HepG2 (cell line): Measurements from ENCODE around the gene SLC16A13. TPM values are rescaled to one million over a fixed set of nuclear protein-coding genes. Genes with fewer than 3 reads are reported as not detected.
A peak's percentile ranks its signal among the peaks of the same experiment; 100 is the strongest.

ENCODE experiments used
- DMAP1 ChIP-seq: IDR thresholded peaks from 2 replicates; pipeline ENCODE4 v1.6.1; 2016
- MEF2D ChIP-seq: sonication (generic); formaldehyde crosslinking; IDR thresholded peaks from 2 replicates; pipeline ENCODE4 v1.5.1; 2020; ENCODE audit warnings: mild to moderate bottlenecking, missing genetic modification reagents
- NCOA2 ChIP-seq: sonication (generic); formaldehyde crosslinking; IDR thresholded peaks from 2 replicates; pipeline ENCODE4 v1.8.0; 2022; ENCODE audit warnings: inconsistent platforms
- ZNF230 ChIP-seq: sonication (generic); formaldehyde crosslinking; IDR thresholded peaks from 2 replicates; pipeline ENCODE4 v1.4.0; 2020; ENCODE audit warnings: mild to moderate bottlenecking, missing genetic modification reagents
- ZNF547 ChIP-seq: sonication (generic); formaldehyde crosslinking; IDR thresholded peaks from 2 replicates; pipeline ENCODE4 v1.5.1; 2020; ENCODE audit warnings: mild to moderate bottlenecking, missing genetic modification reagents
- ZNF629 ChIP-seq: sonication (generic); formaldehyde crosslinking; conservative IDR thresholded peaks from 2 replicates; pipeline ENCODE4 v1.5.0; 2020; ENCODE audit warnings: missing genetic modification reagents
- ZNF644 ChIP-seq: IDR thresholded peaks from 2 replicates; pipeline ENCODE4 v1.6.1; 2016; ENCODE audit warnings: low read depth
- ZNF7 ChIP-seq: IDR thresholded peaks from 2 replicates; pipeline ENCODE4 v1.6.1; 2016; ENCODE audit warnings: missing biosample characterization, missing genetic modification reagents
- polyA plus RNA-seq, 8 experiments: library from polyadenylated mRNA; depleted of rRNA in 3 of 8; stranded (reverse) in 7 of 8; unstranded in 1 of 8; fragments of >200 nt; fragmentation: Illumina TruSeq in 4 of 8; extraction: Trizol in 4 of 8; gene quantifications; 2 replicates each; pipeline versions ENCODE4 v1.2.1 to v1.2.3, GENCODE V29; 2011 to 2016; ENCODE audit warnings: low read depth in 4 of 8, missing spikeins in 1 of 8, mixed read lengths in 1 of 8; ENCODE audit not compliant: insufficient read depth in 1 of 8
- total RNA-seq, 5 experiments: library from RNA; depleted of rRNA; stranded (reverse); fragments of >200 nt; fragmentation: Illumina TruSeq; extraction: Trizol; gene quantifications; 2 replicates each; pipeline ENCODE4 v1.2.3, GENCODE V29; 2016; ENCODE audit warnings: low read depth in 1 of 5
- TF ChIP-seq, protein P1 (sequence below): IDR thresholded peaks from 2 replicates; pipeline ENCODE4 v1.6.1; 2016; ENCODE audit warnings: low read depth, control low read depth
- TF ChIP-seq, protein P2 (sequence below): sonication (generic); formaldehyde crosslinking; IDR thresholded peaks from 2 replicates; pipeline ENCODE4 v1.4.0; 2020; ENCODE audit warnings: missing genetic modification reagents
- TF ChIP-seq, protein P3 (sequence below): sonication (generic); formaldehyde crosslinking; IDR thresholded peaks from 2 replicates; pipeline ENCODE4 v1.5.1; 2020; ENCODE audit warnings: mild to moderate bottlenecking, missing genetic modification reagents, moderate library complexity

SLC16A13 gene
- total and polyA plus RNA-seq, 2 of the 13 experiments (the other 11 are each of a cell fraction or from before 2014, with no cell fraction given): 2.2 to 3.0 TPM

DNA sequence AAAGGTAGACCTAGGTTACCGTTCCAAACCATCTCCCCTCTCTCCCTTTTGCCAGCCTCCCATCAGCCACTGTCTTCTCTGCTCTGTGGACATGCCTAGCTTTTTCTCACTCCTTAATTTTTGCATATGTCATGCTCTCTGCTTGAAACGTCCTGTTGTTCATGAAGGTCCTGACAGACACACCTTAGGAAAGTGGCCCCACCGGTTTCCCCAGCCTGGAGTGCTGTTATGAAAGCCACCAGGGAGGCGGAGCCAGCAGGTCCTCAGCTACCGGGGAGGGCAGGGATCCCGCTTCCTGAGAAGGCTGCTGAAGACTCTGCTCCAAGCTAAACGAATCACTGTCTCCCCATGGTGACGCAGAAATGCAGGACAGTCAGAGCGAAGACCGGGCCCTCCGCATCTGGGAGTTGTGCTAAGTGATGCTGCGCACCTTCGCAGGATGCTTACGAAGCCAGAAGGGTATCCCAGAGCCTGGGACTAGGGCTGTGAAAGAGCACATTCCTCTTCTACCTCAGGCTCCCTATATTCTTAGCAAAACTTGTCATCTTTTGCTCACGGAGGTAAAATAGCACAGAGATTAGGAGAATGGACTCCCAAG is 10.4 kb downstream of the SLC16A13 start (continued):
- TF ChIP-seq, protein P1, sequence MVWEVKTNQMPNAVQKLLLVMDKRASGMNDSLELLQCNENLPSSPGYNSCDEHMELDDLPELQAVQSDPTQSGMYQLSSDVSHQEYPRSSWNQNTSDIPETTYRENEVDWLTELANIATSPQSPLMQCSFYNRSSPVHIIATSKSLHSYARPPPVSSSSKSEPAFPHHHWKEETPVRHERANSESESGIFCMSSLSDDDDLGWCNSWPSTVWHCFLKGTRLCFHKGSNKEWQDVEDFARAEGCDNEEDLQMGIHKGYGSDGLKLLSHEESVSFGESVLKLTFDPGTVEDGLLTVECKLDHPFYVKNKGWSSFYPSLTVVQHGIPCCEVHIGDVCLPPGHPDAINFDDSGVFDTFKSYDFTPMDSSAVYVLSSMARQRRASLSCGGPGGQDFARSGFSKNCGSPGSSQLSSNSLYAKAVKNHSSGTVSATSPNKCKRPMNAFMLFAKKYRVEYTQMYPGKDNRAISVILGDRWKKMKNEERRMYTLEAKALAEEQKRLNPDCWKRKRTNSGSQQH (CRISPR knock-in tag): no peak
- TF ChIP-seq ZNF547 (no peak), ZNF230 (CRISPR knock-in tag) (no peak), ZNF629 (CRISPR knock-in tag) (no peak), NCOA2 (CRISPR knock-in tag) (0 out of 2 replicates have a peak, but pooled peaks have one; percentile 21), ZNF7 (CRISPR knock-in tag) (no peak), ZNF644 (CRISPR knock-in tag) (no peak), MEF2D (CRISPR knock-in tag) (peak; percentile 19; the same call in 1 of the 2 replicates), DMAP1 (CRISPR knock-in tag) (0 out of 2 replicates have a peak, but pooled peaks have one; percentile 19)
- TF ChIP-seq, protein P2, sequence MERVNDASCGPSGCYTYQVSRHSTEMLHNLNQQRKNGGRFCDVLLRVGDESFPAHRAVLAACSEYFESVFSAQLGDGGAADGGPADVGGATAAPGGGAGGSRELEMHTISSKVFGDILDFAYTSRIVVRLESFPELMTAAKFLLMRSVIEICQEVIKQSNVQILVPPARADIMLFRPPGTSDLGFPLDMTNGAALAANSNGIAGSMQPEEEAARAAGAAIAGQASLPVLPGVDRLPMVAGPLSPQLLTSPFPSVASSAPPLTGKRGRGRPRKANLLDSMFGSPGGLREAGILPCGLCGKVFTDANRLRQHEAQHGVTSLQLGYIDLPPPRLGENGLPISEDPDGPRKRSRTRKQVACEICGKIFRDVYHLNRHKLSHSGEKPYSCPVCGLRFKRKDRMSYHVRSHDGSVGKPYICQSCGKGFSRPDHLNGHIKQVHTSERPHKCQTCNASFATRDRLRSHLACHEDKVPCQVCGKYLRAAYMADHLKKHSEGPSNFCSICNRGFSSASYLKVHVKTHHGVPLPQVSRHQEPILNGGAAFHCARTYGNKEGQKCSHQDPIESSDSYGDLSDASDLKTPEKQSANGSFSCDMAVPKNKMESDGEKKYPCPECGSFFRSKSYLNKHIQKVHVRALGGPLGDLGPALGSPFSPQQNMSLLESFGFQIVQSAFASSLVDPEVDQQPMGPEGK (CRISPR knock-in tag): peak; percentile 25; the same call in 1 of the 2 replicates
- TF ChIP-seq, protein P3, sequence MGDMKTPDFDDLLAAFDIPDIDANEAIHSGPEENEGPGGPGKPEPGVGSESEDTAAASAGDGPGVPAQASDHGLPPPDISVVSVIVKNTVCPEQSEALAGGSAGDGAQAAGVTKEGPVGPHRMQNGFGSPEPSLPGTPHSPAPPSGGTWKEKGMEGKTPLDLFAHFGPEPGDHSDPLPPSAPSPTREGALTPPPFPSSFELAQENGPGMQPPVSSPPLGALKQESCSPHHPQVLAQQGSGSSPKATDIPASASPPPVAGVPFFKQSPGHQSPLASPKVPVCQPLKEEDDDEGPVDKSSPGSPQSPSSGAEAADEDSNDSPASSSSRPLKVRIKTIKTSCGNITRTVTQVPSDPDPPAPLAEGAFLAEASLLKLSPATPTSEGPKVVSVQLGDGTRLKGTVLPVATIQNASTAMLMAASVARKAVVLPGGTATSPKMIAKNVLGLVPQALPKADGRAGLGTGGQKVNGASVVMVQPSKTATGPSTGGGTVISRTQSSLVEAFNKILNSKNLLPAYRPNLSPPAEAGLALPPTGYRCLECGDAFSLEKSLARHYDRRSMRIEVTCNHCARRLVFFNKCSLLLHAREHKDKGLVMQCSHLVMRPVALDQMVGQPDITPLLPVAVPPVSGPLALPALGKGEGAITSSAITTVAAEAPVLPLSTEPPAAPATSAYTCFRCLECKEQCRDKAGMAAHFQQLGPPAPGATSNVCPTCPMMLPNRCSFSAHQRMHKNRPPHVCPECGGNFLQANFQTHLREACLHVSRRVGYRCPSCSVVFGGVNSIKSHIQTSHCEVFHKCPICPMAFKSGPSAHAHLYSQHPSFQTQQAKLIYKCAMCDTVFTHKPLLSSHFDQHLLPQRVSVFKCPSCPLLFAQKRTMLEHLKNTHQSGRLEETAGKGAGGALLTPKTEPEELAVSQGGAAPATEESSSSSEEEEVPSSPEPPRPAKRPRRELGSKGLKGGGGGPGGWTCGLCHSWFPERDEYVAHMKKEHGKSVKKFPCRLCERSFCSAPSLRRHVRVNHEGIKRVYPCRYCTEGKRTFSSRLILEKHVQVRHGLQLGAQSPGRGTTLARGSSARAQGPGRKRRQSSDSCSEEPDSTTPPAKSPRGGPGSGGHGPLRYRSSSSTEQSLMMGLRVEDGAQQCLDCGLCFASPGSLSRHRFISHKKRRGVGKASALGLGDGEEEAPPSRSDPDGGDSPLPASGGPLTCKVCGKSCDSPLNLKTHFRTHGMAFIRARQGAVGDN (CRISPR knock-in tag): peak; percentile 50
- TF ChIP-seq, all 625 proteins: peak for 26
